ENCODE results near the gene RUNX2. TPM values are rescaled to one million over a fixed set of nuclear protein-coding genes. Genes with fewer than 3 reads are reported as not detected.

Gene RUNX2
- total and polyA plus RNA-seq, 12 donors = 0.28 to 4.5 (median 1.8) TPM

DNA sequence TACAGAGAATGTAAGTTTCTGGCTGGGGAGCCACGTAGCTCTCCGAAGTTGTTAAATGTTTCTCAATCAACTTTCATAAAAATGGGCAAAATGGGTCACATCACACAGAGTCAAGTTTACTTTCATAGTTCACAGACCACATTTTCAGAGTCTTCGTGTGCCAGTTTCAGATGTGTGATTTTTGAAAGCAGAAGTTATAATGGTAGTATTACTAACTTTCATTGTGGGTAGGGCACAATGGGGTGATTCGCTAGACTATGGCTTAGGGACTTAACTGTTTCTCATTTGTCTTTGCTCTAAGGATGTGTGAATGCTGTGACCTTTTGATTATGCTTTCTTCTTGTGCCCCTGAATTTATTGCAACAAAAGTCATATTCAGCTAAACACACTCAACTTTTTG is 158.6 kb downstream of the RUNX2 start:
- TF ChIP-seq, protein P1, sequence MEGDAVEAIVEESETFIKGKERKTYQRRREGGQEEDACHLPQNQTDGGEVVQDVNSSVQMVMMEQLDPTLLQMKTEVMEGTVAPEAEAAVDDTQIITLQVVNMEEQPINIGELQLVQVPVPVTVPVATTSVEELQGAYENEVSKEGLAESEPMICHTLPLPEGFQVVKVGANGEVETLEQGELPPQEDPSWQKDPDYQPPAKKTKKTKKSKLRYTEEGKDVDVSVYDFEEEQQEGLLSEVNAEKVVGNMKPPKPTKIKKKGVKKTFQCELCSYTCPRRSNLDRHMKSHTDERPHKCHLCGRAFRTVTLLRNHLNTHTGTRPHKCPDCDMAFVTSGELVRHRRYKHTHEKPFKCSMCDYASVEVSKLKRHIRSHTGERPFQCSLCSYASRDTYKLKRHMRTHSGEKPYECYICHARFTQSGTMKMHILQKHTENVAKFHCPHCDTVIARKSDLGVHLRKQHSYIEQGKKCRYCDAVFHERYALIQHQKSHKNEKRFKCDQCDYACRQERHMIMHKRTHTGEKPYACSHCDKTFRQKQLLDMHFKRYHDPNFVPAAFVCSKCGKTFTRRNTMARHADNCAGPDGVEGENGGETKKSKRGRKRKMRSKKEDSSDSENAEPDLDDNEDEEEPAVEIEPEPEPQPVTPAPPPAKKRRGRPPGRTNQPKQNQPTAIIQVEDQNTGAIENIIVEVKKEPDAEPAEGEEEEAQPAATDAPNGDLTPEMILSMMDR (IDR thresholded peaks at IDR 0.05) = no peak
- TF ChIP-seq POLR2A (IDR thresholded peaks at IDR 0.05) = no peak
- WGBS, 4 donors = 78 to 85% (median 82%) methylated on average over 4 of the region's 4 CpGs
- Histone ChIP-seq H3K4me3 (no peak overlapping the region), H3K9me3 (replicated peaks in 1 of 3) (no peaks in the 10 kb centered on the region), H3K27me3 (no peaks in the 10 kb centered on the region), H3K27ac (no peak overlapping the region), H3K36me3 (replicated peaks in 1 of 2) (no peaks in the 10 kb centered on the region), H3K4me1 (replicated peaks in 1 of 2) (no peaks in the 10 kb centered on the region)
- DNase-seq = no peak
- intact Hi-C loops (cut with DNase I) = no loop called here

DNA sequence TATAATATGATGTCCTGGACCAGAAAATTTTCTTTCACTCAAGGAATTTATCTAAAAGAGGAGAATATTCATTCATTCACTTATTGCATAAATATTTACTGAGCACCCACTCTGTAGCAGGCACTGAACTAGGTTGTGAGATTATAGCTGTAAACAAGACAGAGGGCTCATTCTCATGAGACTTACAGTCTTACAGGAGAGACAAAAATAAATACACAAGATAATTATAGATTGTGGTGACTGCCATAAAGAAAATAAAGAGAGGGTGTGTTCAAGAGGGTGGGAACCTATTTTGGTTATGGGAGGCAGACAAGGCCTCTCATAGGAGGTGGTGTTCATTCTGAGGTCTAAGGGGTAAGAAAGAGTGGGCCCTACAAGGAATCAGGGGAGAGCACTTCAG is 159.5 kb downstream of the RUNX2 start:
- no peaks in the 10 kb centered on the region for H3K27me3 ChIP-seq
- DNase-seq = no peak
- no peaks in the 10 kb centered on the region for H3K4me1 ChIP-seq (replicated peaks in 1 of 2)
- TF ChIP-seq, protein P1 (IDR thresholded peaks at IDR 0.05) = no peak
- TF ChIP-seq POLR2A (IDR thresholded peaks at IDR 0.05) = no peak
- H3K9me3 ChIP-seq (replicated peaks in 1 of 3) = no peaks in the 10 kb centered on the region
- no peak overlapping the region for H3K4me3 ChIP-seq
- intact Hi-C loops (cut with DNase I) = no loop called here
- H3K36me3 ChIP-seq (replicated peaks in 1 of 2) = no peaks in the 10 kb centered on the region
- H3K27ac ChIP-seq = no peak overlapping the region

DNA sequence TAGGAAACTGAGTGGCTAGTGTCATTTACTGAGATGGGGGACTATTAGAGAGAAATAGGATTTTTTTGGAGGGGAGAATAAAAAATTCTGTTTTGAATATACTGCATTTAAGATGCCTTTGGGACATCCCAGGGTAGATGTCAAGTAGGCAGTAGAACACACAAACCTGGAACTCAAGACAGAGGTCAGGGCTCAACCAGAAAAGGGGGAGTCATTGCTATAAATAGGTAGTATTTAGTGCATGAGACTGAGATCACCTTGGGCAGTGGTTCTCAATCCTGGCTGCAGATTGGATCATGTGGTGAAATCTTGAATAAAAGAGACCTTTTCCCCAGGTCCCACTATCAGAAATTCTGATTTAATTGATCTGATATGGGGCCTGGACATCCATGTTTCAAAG is 160.1 kb downstream of the RUNX2 start:
- no peak overlapping the region for H3K4me3 ChIP-seq
- no peaks in the 10 kb centered on the region for H3K9me3 ChIP-seq (replicated peaks in 1 of 3)
- no peak overlapping the region for H3K27ac ChIP-seq
- intact Hi-C loops (cut with DNase I) = no loop called here
- H3K4me1 ChIP-seq (replicated peaks in 1 of 2) = no peaks in the 10 kb centered on the region
- no peaks in the 10 kb centered on the region for H3K27me3 ChIP-seq
- no peaks in the 10 kb centered on the region for H3K36me3 ChIP-seq (replicated peaks in 1 of 2)
- no peak for TF ChIP-seq POLR2A (IDR thresholded peaks at IDR 0.05)
- TF ChIP-seq, protein P1 (IDR thresholded peaks at IDR 0.05) = no peak
- no peak for DNase-seq

DNA sequence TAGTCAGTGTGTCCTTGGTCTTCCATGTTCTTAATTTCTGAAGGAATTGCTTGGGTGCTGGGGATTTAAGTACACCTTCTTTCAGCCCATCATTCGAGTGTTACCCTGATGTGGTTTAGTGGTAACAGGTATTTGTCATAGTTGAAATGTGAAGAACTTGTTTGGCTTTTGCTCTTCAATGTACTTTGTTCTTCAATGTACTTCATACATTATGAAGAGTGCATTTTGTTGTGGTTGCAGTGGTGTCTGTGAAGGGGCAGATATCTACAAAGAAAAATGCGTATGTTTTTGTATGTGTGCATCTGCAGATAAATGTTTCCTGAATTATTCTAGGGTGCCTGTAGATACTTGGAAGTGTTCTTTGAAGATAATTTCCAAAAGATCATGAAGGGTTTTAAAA is 160.8 kb downstream of the RUNX2 start:
- TF ChIP-seq, protein P1 (IDR thresholded peaks at IDR 0.05) = no peak
- TF ChIP-seq POLR2A (IDR thresholded peaks at IDR 0.05) = no peak
- Histone ChIP-seq H3K27ac (no peak overlapping the region), H3K9me3 (replicated peaks in 1 of 3) (no peaks in the 10 kb centered on the region), H3K4me3 (no peak overlapping the region), H3K4me1 (replicated peaks in 1 of 2) (no peaks in the 10 kb centered on the region), H3K36me3 (replicated peaks in 1 of 2) (no peaks in the 10 kb centered on the region), H3K27me3 (no peaks in the 10 kb centered on the region)
- intact Hi-C loops (cut with DNase I) = no loop called here
- 88 to 90% (median 89%) methylated on average over 2 of the region's 2 CpGs for WGBS, 4 donors
- no peak for DNase-seq
